ENCODE measurements around the gene ZFAND2A. TPM values are rescaled to one million over a fixed set of nuclear protein-coding genes. Genes with fewer than 3 reads are reported as not detected.
"Not testable (repeated sequence)": the region's sequence is repeated elsewhere in the genome, so short reads cannot be mapped to it uniquely, and the experiment has no call there.

The ZFAND2A gene
- polyA plus RNA-seq, 1 donor: 13.1 TPM

- DNase-seq (ENCODE audit: low read depth): no peak
These were observed 8.2 kb downstream of the ZFAND2A start for GRCh38 chr7:1151653-1152425.

- DNase-seq (ENCODE audit: low read depth): no peak
These were observed 8.8 kb downstream of the ZFAND2A start for GRCh38 chr7:1151156-1151555.

GRCh38 chr7:1150400-1151002 is 9.5 kb downstream of the ZFAND2A start:
- no peak for DNase-seq (ENCODE audit: low read depth)

- no peak for DNase-seq (ENCODE audit: low read depth)
These were observed 10.6 kb downstream of the ZFAND2A start for GRCh38 chr7:1149351-1149794.

- not testable (repeated sequence) for DNase-seq (ENCODE audit: low read depth)
These were observed 12.1 kb downstream of the ZFAND2A start for GRCh38 chr7:1147873-1148272.

- no peak for DNase-seq (ENCODE audit: low read depth)
These were observed 15.7 kb downstream of the ZFAND2A start for GRCh38 chr7:1144269-1144771.

- not testable (repeated sequence) for DNase-seq (ENCODE audit: low read depth)
These were observed 17.0 kb downstream of the ZFAND2A start for GRCh38 chr7:1143031-1143430.

- DNase-seq (ENCODE audit: low read depth): no peak
These were observed 17.9 kb downstream of the ZFAND2A start for GRCh38 chr7:1142051-1142635.

- DNase-seq (ENCODE audit: low read depth): no peak
These were observed 18.3 kb downstream of the ZFAND2A start for GRCh38 chr7:1141651-1142050.

- DNase-seq (ENCODE audit: low read depth): no peak
These were observed 19.4 kb downstream of the ZFAND2A start for GRCh38 chr7:1140476-1141104.

GRCh38 chr7:1137517-1138167 is 22.4 kb downstream of the ZFAND2A start:
- DNase-seq (ENCODE audit: low read depth): no peak

- DNase-seq (ENCODE audit: low read depth): no peak
These were observed 23.0 kb downstream of the ZFAND2A start for GRCh38 chr7:1136841-1137516.

- DNase-seq (ENCODE audit: low read depth): no peak
These were observed 25.0 kb downstream of the ZFAND2A start for GRCh38 chr7:1134951-1135350.

- no peak for DNase-seq (ENCODE audit: low read depth)
These were observed 28.3 kb downstream of the ZFAND2A start for GRCh38 chr7:1131471-1132265.

- DNase-seq (ENCODE audit: low read depth): no peak
These were observed 29.7 kb downstream of the ZFAND2A start for GRCh38 chr7:1130021-1130990.

- no peak for DNase-seq (ENCODE audit: low read depth)
These were observed 30.6 kb downstream of the ZFAND2A start for GRCh38 chr7:1129431-1129830.

GRCh38 chr7:1127001-1127400 is 33.0 kb downstream of the ZFAND2A start:
- no peak for DNase-seq (ENCODE audit: low read depth)

- no peak for DNase-seq (ENCODE audit: low read depth)
These were observed 34.4 kb downstream of the ZFAND2A start for GRCh38 chr7:1125603-1125969.

All from forelimb muscle (tissue), 1 donor.